ENCODE measurements around the gene ZNF529.

The ZNF529 gene

DNA sequence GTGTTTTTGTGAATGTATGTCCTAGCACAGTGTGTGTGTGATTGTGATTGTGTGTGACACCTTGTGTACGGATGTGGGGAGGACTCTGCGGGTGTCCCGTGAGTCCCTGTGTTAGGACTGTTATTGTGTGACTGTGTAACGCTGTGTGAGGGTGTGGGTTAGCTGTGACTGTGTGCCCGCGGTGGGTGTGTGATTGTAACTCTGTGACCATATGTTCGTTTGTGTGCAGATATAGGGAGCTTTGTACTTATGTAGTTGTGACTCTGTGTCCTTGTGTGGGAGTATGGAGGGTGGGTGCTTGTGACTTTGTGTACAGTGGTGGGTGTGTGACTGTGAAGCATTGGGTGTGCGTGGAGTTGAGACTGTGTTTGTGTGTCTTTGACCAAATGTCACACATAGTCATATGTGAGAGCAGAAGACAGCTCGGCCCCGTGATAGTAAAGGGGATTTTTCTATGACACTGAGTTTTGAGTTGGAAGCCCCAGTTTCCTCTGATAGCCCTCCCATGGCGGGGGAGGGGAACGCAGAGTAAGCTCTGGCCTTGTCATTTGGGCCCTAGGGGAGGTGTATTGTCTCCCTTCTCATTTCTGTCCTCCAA lies 44.1 kb downstream of the ZNF529 start:
- DNase-seq (ENCODE audit: low read depth), result no peak
- TF ChIP-seq, protein P1, sequence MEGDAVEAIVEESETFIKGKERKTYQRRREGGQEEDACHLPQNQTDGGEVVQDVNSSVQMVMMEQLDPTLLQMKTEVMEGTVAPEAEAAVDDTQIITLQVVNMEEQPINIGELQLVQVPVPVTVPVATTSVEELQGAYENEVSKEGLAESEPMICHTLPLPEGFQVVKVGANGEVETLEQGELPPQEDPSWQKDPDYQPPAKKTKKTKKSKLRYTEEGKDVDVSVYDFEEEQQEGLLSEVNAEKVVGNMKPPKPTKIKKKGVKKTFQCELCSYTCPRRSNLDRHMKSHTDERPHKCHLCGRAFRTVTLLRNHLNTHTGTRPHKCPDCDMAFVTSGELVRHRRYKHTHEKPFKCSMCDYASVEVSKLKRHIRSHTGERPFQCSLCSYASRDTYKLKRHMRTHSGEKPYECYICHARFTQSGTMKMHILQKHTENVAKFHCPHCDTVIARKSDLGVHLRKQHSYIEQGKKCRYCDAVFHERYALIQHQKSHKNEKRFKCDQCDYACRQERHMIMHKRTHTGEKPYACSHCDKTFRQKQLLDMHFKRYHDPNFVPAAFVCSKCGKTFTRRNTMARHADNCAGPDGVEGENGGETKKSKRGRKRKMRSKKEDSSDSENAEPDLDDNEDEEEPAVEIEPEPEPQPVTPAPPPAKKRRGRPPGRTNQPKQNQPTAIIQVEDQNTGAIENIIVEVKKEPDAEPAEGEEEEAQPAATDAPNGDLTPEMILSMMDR (IDR thresholded peaks at IDR 0.05; ENCODE audit: control insufficient read depth, extremely low read depth, insufficient read depth), result no peak
- peak overlapping the region; percentile 99 for H3K4me3 ChIP-seq (ENCODE audit: low read depth, low read length)

DNA sequence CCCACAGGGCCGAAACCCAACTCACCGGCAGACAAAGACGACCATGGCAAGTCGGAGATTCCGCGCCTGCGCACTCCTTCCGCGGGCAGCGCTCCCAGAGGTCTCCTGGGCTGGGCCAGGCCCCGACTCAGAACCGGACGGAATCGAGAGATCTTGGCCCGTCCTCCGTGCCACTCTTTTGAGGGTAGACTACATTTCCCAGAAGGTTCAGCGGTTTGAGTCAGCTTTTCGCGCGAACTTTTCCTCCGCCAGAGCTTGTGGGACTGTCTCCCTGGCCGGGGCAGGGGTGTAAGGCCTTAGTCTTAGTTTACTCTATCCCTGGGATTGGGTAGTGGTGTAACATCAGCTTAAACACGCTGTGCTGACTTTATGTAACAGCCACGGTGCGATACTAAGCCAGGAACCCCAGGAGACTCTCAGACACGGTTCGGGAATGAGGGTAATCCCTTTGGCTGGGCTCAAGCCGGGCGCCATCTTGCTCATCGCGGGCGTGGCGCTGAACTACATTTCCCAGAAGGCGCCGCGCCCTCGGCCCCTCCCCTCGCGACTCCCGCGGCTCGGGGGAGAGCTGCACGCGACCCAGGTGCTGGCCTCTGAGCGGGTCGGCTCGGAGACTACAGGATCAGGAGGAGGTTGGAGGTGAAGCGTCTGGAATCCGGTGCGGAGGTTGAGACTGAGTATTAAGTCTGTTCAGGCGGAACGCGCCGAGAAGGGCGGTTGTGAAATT lies 44.7 kb downstream of the ZNF529 start, which contains the start of gene ZNF260:
Gene ZNF260, minus strand, starts transcription at position 78 of the 727 bp plus-strand sequence. CDS start 13,033 bp downstream, outside the sequence.
- DNase-seq (ENCODE audit: low read depth), result peak; percentile 97
- H3K4me3 ChIP-seq (ENCODE audit: low read depth, low read length), result peak within 1 kb of the TSS; percentile 99
- TF ChIP-seq, protein P1 (IDR thresholded peaks at IDR 0.05; ENCODE audit: control insufficient read depth, extremely low read depth, insufficient read depth), result no peak

DNA sequence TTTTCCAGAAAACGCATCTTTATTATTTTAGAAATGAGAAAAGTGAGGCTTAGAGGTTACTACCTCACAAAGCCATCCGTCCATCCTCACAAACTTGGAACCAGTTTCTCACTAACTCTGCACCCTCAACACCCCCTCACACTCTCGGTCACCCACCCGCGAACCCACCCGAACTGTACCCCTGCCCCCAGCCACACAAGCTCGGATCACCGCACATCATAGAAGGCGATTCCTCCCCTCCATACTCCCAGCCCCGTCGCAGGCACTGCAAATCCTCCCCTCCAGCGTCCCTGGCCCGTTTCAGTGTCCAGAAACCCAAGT lies 45.3 kb downstream of the ZNF529 start:
- TF ChIP-seq, protein P1 (IDR thresholded peaks at IDR 0.05; ENCODE audit: control insufficient read depth, extremely low read depth, insufficient read depth), result no peak
- DNase-seq (ENCODE audit: low read depth), result no peak
- H3K4me3 ChIP-seq (ENCODE audit: low read depth, low read length), result peak overlapping the region; percentile 99

DNA sequence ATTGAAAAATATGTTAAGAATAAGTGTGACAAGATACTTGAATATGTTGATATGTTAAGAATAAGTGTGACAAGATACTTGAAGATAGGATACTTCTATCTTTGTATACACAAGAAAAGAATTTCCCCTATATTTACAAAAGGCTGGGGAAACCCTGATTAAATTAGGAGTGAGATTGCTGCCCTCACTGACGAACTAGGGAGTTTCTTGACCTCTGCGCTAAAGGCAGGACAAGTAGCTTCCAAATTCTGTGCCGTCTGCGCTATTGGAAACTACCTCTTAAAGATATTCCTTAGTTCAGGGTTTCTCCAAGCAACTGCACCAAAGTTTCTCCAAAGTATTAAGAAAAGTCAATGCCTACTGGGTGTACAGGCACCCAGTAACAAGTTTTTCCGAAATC lies 45.8 kb downstream of the ZNF529 start:
- no peak for DNase-seq (ENCODE audit: low read depth)
- TF ChIP-seq, protein P1 (IDR thresholded peaks at IDR 0.05; ENCODE audit: control insufficient read depth, extremely low read depth, insufficient read depth), result no peak
- H3K4me3 ChIP-seq (ENCODE audit: low read depth, low read length), result peak overlapping the region; percentile 99

DNA sequence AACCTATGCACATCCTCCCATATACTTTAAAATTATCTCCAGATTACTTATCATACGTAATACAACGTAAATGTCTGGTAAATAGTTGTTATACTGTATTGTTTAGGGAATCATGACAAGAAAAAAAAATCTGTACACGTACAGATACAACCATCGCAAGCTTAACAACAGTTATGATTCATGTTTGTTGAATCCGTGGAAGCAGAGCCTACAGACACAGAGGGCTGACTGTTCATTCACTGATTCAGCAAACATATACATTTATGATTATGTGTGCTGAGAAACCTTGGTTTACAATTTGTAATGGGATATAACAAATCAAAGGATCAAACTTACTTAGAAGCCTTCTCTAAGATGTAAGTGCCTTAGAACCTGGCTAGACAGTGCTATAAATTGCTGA lies 46.5 kb downstream of the ZNF529 start:
- DNase-seq (ENCODE audit: low read depth), result no peak
- TF ChIP-seq, protein P1 (IDR thresholded peaks at IDR 0.05; ENCODE audit: control insufficient read depth, extremely low read depth, insufficient read depth), result no peak
- peak overlapping the region; percentile 99 for H3K4me3 ChIP-seq (ENCODE audit: low read depth, low read length)

DNA sequence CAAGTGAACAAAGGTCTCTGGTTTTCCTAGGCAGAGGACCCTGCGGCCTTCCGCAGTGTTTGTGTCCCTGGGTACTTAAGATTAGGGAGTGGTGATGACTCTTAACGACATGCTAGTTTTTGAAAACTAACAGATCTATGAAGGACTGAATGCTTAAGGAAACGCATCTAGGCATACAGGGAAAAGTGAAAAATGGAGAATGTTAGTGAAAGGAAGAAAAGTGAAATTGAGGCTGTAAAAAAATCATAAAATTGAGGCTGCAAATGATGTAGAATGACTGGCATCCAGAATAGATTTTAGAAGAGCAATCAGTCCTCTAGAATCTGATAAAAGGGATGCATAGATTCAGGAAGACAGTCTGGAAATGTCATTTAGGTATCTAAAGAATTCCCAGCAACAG lies 48.5 kb downstream of the ZNF529 start:
- no peak for DNase-seq (ENCODE audit: low read depth)
- TF ChIP-seq, protein P1 (IDR thresholded peaks at IDR 0.05; ENCODE audit: control insufficient read depth, extremely low read depth, insufficient read depth), result no peak
- no peak overlapping the region for H3K4me3 ChIP-seq (ENCODE audit: low read depth, low read length)

Measured in LNCaP clone FGC (cell line).